Measurements from ENCODE around the gene OR13C8. TPM values are rescaled to one million over a fixed set of nuclear protein-coding genes. Genes with fewer than 3 reads are reported as not detected.
"Not testable (repeated sequence)": the region's sequence is repeated elsewhere in the genome, so short reads cannot be mapped to it uniquely, and the experiment has no call there.

The OR13C8 gene
- total RNA-seq, 1 experiment from 2014 or later, result not detected

GRCh38 chr9:104604801-104605200, 35.8 kb downstream of the OR13C8 start:
- RAD21 ChIA-PET (ENCODE audit: low non-redundant PET in 1 of 2, low total read pairs in 2 of 2, uncharacterized antibody in 2 of 2, unreplicated experiment in 2 of 2), result no interaction called here
- Histone ChIP-seq H3K9me3 (ENCODE audit: control insufficient read depth in 1 of 2, insufficient read depth in 1 of 2, low read depth in 1 of 2, low read length in 2 of 2) (no peaks in the 10 kb centered on the region), H3K36me3 (ENCODE audit: control insufficient read depth in 1 of 2, insufficient read depth in 2 of 2, low read length in 2 of 2) (no peaks in the 10 kb centered on the region), H2AFZ (ENCODE audit: low read depth, low read length, poor library complexity, severe bottlenecking) (no peak overlapping the region), H3K79me2 (ENCODE audit: insufficient read depth, low read length) (no peaks in the 10 kb centered on the region), H3K27me3 (ENCODE audit: insufficient read depth, low read length) (no peaks in the 10 kb centered on the region), H3K4me2 (ENCODE audit: low read length) (no peak overlapping the region), H3K4me1 (ENCODE audit: control insufficient read depth in 1 of 2, insufficient read depth in 2 of 2, low read length in 2 of 2) (no peaks in the 10 kb centered on the region), H3K9me2 (ENCODE audit: insufficient read depth) (no peaks in the 10 kb centered on the region), H3K27ac (ENCODE audit: low read depth, low read length) (no peak overlapping the region), H3K9ac (ENCODE audit: low read length) (no peak overlapping the region), H3K4me3 (replicated peaks in 1 of 2; ENCODE audit: low read depth in 1 of 2, low read length in 2 of 2) (no peak overlapping the region), H4K20me1 (ENCODE audit: insufficient read depth) (no peaks in the 10 kb centered on the region)
- ATAC-seq (no peak), DNase-seq (ENCODE audit: low read depth, low spot score) (no peak)
- BruUV-seq (replicated peaks), result no TSS peak
- CTCF ChIA-PET, result no interaction called here
- no peak for TF ChIP-seq FOSL1 (IDR thresholded peaks at IDR 0.05; ENCODE audit: low read depth)
- no peak for TF ChIP-seq EZH2phosphoT487 (IDR thresholded peaks at IDR 0.05; ENCODE audit: borderline replicate concordance)
- no peak for TF ChIP-seq ZNF274 (IDR thresholded peaks at IDR 0.05; ENCODE audit: low read depth, low read length)
- TF ChIP-seq EGR1 (IDR thresholded peaks at IDR 0.05; ENCODE audit: low read depth), result no peak
- no peak for TF ChIP-seq CBX3 (IDR thresholded peaks at IDR 0.05; ENCODE audit: low read depth)
- TF ChIP-seq MAX (IDR thresholded peaks at IDR 0.05), result no peak
- TF ChIP-seq ELF1 (IDR thresholded peaks at IDR 0.05; ENCODE audit: borderline replicate concordance, low read depth), result no peak
- TF ChIP-seq ZFX (IDR thresholded peaks at IDR 0.05), result no peak
- no peak for TF ChIP-seq EZH2 (IDR thresholded peaks at IDR 0.05)
- no peak for TF ChIP-seq ZBTB33 (IDR thresholded peaks at IDR 0.05; ENCODE audit: extremely low read depth, insufficient replicate concordance, low read length)
- TF ChIP-seq JUND (IDR thresholded peaks at IDR 0.05), result no peak
- no peak for TF ChIP-seq POLR2AphosphoS5 (IDR thresholded peaks at IDR 0.05; ENCODE audit: low read depth, low read length)
- TF ChIP-seq SRF (IDR thresholded peaks at IDR 0.05; ENCODE audit: low read depth), result no peak
- TF ChIP-seq POLR2A (IDR thresholded peaks at IDR 0.05; ENCODE audit: borderline replicate concordance, extremely low read depth, insufficient read depth, insufficient read length), result no peak
- TF ChIP-seq SIN3A (IDR thresholded peaks at IDR 0.05; ENCODE audit: low read depth), result no peak
- TF ChIP-seq YY1 (IDR thresholded peaks at IDR 0.05; ENCODE audit: extremely low read depth, insufficient replicate concordance, low read depth, low read length), result no peak
- TF ChIP-seq SP1 (IDR thresholded peaks at IDR 0.05; ENCODE audit: low read depth), result no peak
- no peak for TF ChIP-seq ATF3 (IDR thresholded peaks at IDR 0.05)
- POLR2A ChIA-PET, result no interaction called here
- intact Hi-C loops (cut with micrococcal nuclease), result no loop called here

- H3K9ac ChIP-seq (ENCODE audit: low read length); RAD21 ChIA-PET (ENCODE audit: low non-redundant PET in 1 of 2, low total read pairs in 2 of 2, uncharacterized antibody in 2 of 2, unreplicated experiment in 2 of 2); intact Hi-C loops (cut with micrococcal nuclease): not testable (repeated sequence)
Measured at GRCh38 chr9:104605527-104605926, 36.6 kb downstream of the OR13C8 start, which contains the start of gene OR13C2. OR13C2 (minus strand) TSS chr9:104605627; CDS start chr9:104605627, 0 bp downstream.

More at GRCh38 chr9:104605527-104605926, 36.6 kb downstream of the OR13C8 start, which contains the start of gene OR13C2:
- H2AFZ ChIP-seq (ENCODE audit: low read depth, low read length, poor library complexity, severe bottlenecking); H4K20me1 ChIP-seq (ENCODE audit: insufficient read depth); H3K4me2 ChIP-seq (ENCODE audit: low read length); H3K9me2 ChIP-seq (ENCODE audit: insufficient read depth); H3K9me3 ChIP-seq (ENCODE audit: control insufficient read depth in 1 of 2, insufficient read depth in 1 of 2, low read depth in 1 of 2, low read length in 2 of 2); POLR2A ChIA-PET; H3K4me3 ChIP-seq (replicated peaks in 1 of 2; ENCODE audit: low read depth in 1 of 2, low read length in 2 of 2); CTCF ChIA-PET; BruUV-seq (replicated peaks); H3K79me2 ChIP-seq (ENCODE audit: insufficient read depth, low read length); DNase-seq (ENCODE audit: low read depth, low spot score); H3K4me1 ChIP-seq (ENCODE audit: control insufficient read depth in 1 of 2, insufficient read depth in 2 of 2, low read length in 2 of 2); ATAC-seq; H3K36me3 ChIP-seq (ENCODE audit: control insufficient read depth in 1 of 2, insufficient read depth in 2 of 2, low read length in 2 of 2); H3K27me3 ChIP-seq (ENCODE audit: insufficient read depth, low read length); H3K27ac ChIP-seq (ENCODE audit: low read depth, low read length): not testable (repeated sequence)
